ENCODE data around the gene TMEM258. TPM values are rescaled to one million over a fixed set of nuclear protein-coding genes. Genes with fewer than 3 reads are reported as not detected.

The TMEM258 gene
- total RNA-seq, 6 experiments from 2014 or later = 31.6 to 74.5 (median 55.3) TPM

DNA sequence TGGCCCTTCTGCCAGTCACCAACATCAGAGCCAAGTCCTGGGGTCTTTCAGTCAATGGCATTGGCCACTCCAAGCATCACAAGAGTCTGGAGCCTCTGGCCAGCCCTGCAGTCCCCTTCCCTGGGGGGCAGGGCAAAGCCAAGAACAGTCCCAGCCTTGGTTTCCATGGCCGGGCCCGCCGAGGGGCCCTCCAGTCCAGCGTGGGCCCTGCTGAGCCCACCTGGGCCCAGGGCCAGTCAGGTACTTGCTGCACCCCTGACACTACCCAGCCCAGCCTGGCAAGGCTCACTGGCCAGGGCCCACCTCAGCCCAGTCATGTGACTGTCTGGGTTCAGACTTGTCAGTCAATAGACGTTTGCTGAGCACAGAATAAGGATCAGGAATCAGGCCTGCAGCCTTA, 10.8 kb downstream of the TMEM258 start:
- DNase-seq (no peak), ATAC-seq (no peak)
- Histone ChIP-seq H3K27me3 (no peaks in the 10 kb centered on the region), H3K36me3 (peaks cover 0 to 10% (median 0%) of the 10 kb centered on the region in 4 donors), H3K4me1 (no peaks in the 10 kb centered on the region), H3K4me3 (no peak overlapping the region), H3K9me3 (no peaks in the 10 kb centered on the region), H3K27ac (no peak overlapping the region)
- intact Hi-C loops (cut with DNase I) = loop anchor here (5.0 kb wide), 1 partner anchor 34 kb away; no protein-coding TSS in a partner anchor
- WGBS (ENCODE audit: insufficient coverage, low coverage, low lambda C conversion rate, missing lambda C conversion rate) = no CpG with 5 or more reads among the region's 5 CpGs
- TF ChIP-seq, protein P1, sequence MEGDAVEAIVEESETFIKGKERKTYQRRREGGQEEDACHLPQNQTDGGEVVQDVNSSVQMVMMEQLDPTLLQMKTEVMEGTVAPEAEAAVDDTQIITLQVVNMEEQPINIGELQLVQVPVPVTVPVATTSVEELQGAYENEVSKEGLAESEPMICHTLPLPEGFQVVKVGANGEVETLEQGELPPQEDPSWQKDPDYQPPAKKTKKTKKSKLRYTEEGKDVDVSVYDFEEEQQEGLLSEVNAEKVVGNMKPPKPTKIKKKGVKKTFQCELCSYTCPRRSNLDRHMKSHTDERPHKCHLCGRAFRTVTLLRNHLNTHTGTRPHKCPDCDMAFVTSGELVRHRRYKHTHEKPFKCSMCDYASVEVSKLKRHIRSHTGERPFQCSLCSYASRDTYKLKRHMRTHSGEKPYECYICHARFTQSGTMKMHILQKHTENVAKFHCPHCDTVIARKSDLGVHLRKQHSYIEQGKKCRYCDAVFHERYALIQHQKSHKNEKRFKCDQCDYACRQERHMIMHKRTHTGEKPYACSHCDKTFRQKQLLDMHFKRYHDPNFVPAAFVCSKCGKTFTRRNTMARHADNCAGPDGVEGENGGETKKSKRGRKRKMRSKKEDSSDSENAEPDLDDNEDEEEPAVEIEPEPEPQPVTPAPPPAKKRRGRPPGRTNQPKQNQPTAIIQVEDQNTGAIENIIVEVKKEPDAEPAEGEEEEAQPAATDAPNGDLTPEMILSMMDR (IDR thresholded peaks at IDR 0.05) = no peak
- no peak for TF ChIP-seq POLR2A (IDR thresholded peaks at IDR 0.05)

DNA sequence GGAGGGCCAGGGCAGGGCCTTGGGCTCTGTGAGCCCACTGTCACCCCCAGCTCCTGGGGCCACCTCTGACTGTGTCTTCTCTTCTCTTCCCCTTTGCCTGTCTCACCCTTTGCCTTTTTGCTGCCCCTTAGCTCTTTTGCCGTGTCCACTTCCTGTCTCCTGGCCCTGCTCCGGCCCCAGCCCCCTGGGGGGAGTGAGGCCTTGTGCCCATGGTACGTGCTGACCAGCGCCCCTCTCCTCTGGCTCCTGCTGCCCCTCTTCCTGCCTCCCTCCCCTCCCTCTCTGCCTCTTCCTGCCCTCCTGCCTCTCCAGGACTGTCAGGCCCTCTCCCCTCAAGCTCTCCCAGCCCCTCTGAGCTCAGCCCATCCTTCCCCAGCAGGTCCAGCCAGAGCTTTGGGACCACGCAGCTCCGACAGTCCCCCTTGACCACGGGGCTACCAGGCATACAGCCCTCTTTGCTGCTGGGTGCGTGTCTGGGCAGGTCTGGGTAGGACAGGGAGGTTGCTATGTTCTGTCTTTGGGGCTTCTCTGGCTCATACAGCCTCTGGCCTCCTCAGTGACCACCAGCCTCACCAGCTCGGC, 11.7 kb downstream of the TMEM258 start:
- TF ChIP-seq, protein P1 (IDR thresholded peaks at IDR 0.05) = no peak
- no peak for TF ChIP-seq POLR2A (IDR thresholded peaks at IDR 0.05)
- no peak for DNase-seq
- intact Hi-C loops (cut with DNase I) = loop anchor here (5.0 kb wide), 1 partner anchor 33 kb away; no protein-coding TSS in a partner anchor
- Histone ChIP-seq H3K4me1 (no peaks in the 10 kb centered on the region), H3K36me3 (peaks cover 0 to 3% (median 0%) of the 10 kb centered on the region in 4 donors), H3K27me3 (no peaks in the 10 kb centered on the region), H3K4me3 (no peak overlapping the region), H3K9me3 (no peaks in the 10 kb centered on the region), H3K27ac (no peak overlapping the region)
- WGBS (ENCODE audit: insufficient coverage, low coverage, low lambda C conversion rate, missing lambda C conversion rate) = 80% methylated on average over 8 of the region's 9 CpGs
- no peak for ATAC-seq

GRCh38 chr11:61779666-61780525, 12.5 kb downstream of the TMEM258 start:
- no peaks in the 10 kb centered on the region for H3K9me3 ChIP-seq
- no peak overlapping the region for H3K27ac ChIP-seq
- no peaks in the 10 kb centered on the region for H3K4me1 ChIP-seq
- DNase-seq (no peak), ATAC-seq (no peak)
- intact Hi-C loops (cut with DNase I) = loop anchor here (5.0 kb wide), 1 partner anchor 33 kb away; no protein-coding TSS in a partner anchor
- H3K4me3 ChIP-seq = no peak overlapping the region
- no peak for TF ChIP-seq POLR2A (IDR thresholded peaks at IDR 0.05)
- TF ChIP-seq, protein P1 (IDR thresholded peaks at IDR 0.05) = no peak
- WGBS (ENCODE audit: insufficient coverage, low coverage, low lambda C conversion rate, missing lambda C conversion rate) = 92% methylated on average over 5 of the region's 14 CpGs
- no peaks in the 10 kb centered on the region for H3K27me3 ChIP-seq
- H3K36me3 ChIP-seq = peaks cover 0 to 3% (median 0%) of the 10 kb centered on the region in 4 donors

GRCh38 chr11:61778920-61779650, 13.3 kb downstream of the TMEM258 start:
- Histone ChIP-seq H3K4me1 (no peaks in the 10 kb centered on the region), H3K9me3 (no peaks in the 10 kb centered on the region), H3K4me3 (no peak overlapping the region), H3K27ac (no peak overlapping the region), H3K27me3 (no peaks in the 10 kb centered on the region), H3K36me3 (no peaks in the 10 kb centered on the region)
- ATAC-seq (no peak), DNase-seq (no peak)
- intact Hi-C loops (cut with DNase I) = no loop called here
- WGBS (ENCODE audit: insufficient coverage, low coverage, low lambda C conversion rate, missing lambda C conversion rate) = no CpG with 5 or more reads among the region's 24 CpGs
- TF ChIP-seq POLR2A (IDR thresholded peaks at IDR 0.05) = no peak
- TF ChIP-seq, protein P1 (IDR thresholded peaks at IDR 0.05) = no peak
